GM20431 (cell line): ENCODE data around the gene FNDC7.
"Not testable (repeated sequence)": the region's sequence is repeated elsewhere in the genome, so short reads cannot be mapped to it uniquely, and the experiment has no call there.

ENCODE experiments used
- in situ Hi-C: fragments of 300-500 bp; cut with MseI, MboI; formaldehyde crosslinking; loops from one replicate; pipeline ENCODE4 v1.15.0; 2020; ENCODE audit warnings: low sequenced_read_pairs; ENCODE audit not compliant: unreplicated experiment

The FNDC7 gene

DNA sequence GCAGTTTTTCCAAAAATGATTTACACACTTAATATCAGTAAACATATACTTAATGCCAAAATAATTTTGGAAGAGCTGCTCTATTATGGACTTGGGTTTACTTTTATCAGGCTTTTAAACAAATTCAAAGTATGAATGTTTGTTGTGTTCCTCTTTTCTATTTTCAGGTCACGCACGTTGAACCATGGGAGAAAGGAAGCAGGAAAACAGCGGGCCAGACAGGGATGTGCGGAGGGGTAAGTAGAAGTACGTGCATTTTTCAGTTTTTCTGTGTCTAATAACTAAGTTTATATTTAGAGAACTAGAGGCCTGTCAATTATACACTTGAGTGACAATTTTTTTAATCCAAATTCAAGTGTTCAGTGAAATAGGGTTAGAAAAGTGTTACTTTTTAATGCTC, 17.2 kb upstream of the FNDC7 start:
- in situ Hi-C loops, result no loop called here

- in situ Hi-C loops, result no loop called here
Measured at GRCh38 chr1:108699375-108700332, 13.1 kb upstream of the FNDC7 start.

DNA sequence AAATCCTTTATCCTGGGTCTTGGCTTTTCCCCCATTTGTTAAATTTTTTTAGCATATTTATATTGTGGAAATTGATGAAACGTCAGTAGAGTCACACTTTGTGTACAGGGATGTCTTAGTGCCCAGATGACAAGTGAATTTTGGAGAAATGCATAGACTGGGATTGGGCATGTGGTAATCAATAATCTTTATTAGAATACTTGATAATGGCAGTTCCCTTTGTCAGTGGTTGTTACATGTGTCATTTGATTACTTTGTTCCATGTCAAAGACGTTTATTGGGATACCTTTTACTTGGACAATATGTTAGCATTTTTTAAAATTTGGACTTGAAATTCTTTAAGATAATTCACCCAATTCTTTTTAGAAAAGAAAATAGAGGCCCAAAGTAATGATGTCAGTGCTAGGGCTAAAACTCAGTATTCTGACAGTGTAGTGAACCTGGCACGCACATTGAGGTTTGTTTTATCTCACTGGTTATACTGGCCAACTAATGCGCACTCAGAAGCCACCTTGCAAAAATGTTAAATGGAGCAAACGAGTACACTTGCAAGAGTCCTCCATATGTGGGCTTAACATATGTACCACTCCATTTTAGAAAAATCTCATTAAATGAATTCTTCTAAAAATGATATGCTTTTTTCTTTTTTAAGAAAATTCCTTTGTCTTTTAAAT, 11.4 kb upstream of the FNDC7 start:
- in situ Hi-C loops, result no loop called here

- in situ Hi-C loops, result not testable (repeated sequence)
Measured at GRCh38 chr1:108702109-108702508, 10.6 kb upstream of the FNDC7 start.

DNA sequence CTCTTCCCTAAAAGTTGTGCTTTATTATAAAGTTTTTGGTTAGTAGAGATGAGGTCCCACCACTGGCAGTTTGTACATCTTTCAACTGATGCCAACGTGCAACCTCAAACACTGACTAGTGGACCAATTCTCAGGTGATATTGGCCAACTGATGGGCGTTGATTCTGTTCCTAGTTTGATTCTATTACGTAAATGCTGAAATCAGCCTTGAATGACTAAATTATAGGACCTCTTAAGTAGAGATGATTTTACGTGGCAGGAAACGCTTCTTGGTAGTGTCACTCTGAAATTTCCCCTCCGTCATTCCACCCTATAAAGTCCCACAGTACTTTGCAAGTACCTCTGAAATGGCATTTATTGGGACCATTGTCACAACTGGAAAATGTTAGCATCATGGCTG, 8.8 kb upstream of the FNDC7 start:
- in situ Hi-C loops, result no loop called here

GRCh38 chr1:108704496-108704895, 8.2 kb upstream of the FNDC7 start:
- in situ Hi-C loops, result no loop called here

- in situ Hi-C loops, result no loop called here
Measured at GRCh38 chr1:108706643-108707042, 6.1 kb upstream of the FNDC7 start.

DNA sequence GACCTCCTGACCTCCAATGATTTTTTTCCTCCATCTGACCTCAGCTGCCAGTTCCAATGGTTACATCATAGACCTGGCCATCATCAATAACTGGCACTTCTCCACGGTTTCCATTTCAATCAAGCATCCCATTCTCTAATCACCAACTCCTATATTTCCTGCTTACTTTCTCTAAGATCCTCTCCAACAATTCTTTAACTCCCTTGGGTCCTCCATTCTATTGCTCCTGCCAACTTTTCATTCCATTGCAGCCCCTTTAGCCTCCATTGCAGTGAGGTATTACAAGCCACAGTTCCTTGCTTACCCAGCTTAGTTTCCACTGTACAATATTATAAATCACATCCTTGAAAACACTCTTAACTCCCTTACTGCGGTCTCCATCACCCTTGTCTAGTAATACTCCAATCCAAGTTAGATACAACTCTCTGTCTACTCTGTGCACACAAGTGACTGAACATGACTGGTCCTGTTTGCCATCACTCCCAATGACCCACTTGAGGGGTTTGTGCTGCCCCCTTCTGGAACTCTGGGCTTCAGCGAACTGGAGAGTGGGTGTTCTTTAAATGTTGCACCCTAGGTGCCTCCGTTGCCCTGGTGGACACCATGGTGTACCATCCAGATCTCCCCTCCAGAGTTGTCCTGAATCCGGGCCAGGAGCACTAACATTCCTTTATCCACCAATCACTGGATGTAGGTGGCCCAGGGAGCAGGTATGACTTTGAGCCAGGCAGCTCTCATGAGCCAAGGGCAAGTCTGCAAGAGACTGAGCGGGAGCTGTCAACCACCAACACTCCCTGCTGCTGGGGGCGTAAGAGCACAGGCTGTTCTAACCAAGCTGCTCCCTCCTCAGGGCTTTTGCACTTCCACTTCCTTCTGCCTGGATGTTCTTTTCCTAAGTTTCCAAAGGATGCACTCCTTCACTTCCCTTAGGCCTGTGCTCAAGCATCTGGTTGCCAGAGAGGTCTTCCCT, 3.7 kb upstream of the FNDC7 start:
- in situ Hi-C loops, result no loop called here

DNA sequence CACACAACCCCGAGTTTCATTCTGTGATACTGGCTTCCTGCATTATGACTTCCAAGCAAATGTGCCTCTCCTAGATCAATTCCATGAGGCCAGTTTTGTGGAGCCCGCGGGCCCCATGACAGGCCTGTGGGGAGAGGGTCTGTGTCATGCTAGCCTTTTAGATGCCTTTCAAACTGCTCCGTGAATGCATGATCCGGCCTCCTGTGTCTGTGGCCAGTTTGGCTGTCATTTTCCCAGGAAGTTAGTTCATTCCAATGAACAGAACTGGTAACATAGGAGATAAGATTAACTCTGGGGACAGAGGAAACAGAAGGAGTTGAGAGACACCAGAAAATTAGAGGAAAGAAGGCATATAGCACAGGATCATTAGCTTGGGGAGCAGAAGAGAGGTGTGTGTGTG, 3.2 kb downstream of the FNDC7 start:
- in situ Hi-C loops, result no loop called here

DNA sequence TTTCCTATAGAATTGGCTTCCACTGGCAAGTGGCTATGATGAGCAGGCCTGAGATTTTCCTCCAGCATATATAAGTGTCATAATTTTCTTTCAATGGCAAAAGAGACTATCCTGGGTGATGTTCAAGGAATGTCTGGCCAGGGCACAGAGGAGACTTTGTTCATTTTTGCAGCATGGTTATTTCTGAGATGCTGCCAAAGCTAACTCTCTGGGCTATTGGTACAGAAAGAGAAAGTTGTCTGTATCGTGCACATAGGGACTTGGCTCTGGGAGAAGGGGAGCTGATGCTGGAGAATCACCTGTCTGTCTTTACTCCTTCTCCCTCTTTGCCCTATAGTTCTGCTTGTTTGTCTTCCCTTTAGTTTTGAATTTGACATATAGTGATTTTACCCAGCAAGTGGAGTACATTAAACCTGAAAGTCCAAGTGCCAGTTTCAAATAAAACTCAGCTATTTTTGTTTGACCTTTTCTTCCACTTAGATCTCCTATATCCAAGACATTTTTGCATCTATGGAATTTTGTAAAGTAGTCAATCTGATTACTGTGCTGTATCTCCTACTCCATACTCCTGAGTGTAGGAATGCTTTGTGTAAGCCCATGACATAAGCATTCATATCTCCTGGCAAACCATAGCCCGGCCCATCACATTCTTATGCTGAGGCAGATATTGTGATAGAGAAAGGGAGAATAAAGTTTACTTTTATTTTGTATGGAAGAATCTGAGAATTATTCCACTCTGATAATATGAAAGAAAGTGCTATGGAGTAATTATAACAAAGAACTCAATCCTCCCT, 3.9 kb downstream of the FNDC7 start:
- in situ Hi-C loops, result no loop called here

GRCh38 chr1:108717774-108718316, 5.1 kb downstream of the FNDC7 start:
- in situ Hi-C loops, result no loop called here

DNA sequence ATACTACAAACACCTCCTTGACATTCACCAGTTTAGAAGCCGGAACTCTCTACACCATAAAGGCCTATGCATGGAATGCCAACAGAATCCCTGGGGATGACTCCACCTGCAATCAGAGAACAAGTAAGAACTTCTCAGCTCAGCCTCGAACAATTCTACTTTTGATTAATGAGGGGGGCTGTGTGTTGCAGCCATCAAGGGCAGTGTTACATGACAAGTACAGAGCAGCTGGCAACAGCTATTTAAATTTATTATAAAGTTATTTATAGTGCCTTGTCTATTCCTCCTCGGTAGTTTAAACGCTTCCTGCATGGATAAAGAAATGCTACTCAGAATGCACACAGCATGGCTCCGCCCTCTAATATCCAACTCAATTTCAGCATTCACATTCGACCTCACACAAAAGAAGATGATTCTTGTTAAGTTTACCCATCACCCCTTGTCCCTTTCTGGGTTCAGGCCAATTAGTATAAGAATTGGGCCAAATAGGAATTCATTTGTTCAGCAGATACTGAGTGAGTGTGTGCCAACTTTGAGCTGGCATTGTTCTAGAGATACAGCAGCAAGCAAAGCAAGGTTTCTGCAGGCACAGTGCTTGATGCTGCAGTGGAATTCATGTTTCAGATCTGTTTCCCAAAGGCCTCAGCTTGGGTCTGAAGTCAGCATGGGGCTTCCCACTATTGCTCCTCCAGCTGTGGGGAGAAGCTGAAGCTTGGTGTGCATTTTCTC, 6.4 kb downstream of the FNDC7 start:
- in situ Hi-C loops, result no loop called here

DNA sequence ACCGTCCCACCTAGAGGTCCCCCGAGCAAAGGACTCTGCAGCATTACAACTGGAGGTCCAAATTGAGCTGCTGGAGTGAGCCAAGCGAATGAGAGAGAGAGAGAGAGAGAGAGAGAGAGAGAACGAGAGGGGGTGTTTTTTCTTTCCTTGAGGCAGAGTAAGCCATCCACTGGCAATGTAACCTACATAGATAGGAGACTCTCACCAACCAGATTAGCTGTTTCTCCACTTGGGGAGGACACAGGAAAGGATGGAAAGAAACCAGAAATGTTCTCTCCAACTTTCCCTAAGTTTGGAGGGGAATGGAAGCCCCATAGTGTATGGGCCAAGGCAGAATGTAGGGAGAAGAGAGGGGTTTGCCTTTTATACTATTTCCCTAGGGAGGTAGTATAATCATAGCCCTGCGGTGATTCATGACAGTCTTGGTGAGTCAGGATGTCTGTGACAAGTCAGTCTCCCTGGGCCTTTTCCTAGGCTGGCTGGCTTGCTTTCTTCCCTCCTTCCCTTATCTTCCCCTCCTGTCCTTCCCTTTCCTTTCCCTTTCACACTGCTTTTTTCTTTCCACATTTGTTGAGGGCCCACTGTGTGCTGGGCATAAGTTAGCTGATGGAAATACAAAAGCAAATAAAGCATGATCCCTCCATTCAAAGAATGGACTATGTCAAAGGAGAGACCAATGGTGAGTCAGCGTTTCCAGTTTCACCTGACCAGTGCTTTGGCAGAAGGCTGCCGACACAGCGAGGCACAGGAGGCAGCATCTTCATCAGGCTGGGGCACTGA, 7.1 kb downstream of the FNDC7 start:
- in situ Hi-C loops, result no loop called here

GRCh38 chr1:108722292-108722691, 9.6 kb downstream of the FNDC7 start:
- in situ Hi-C loops, result no loop called here

DNA sequence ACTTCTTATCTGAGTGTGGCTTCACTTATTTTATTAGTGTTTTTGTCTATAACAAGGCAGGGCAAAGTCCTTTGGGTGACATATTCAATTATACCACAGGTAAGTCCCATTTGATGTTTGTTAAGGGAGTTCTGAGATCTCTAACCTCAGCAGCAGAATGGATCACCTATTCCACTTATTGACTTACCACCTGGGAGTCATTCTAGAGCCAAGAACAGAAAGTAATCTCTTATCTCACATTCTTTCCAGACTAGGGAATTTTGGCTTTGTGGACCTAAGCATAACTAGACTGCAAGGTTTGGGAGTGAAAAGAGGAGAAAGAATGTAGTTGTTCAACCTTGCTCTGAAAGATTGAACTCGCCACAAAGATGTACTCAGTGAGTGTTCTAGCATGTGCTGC, 13.2 kb downstream of the FNDC7 start:
- in situ Hi-C loops, result no loop called here

DNA sequence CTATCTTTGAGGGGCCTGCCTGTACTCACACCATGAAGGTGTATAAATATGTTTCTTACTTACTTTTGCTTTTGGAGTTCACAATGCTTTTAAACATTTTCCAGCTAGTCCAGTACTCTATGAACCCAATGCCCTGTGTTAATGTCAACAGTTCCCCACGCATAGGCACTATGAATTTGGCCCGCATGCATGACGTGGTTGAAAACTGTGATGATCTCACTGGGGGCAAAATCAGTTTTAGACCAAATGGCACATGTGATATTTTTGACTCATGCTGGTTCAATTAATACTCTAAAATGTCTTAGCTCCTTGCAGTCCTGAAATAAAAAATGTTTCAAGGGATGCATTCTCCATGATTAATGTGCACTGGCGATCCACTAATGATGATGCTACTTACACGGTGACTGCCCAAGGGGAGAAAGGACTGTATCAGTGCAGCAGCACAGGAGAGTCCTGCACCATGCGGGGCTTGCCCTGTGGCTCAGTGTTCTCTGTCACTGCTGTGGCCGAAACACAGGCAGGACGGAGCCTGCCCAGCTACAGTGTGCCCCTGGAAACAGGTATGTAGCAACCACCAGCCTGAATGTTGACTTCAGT, 15.7 kb downstream of the FNDC7 start:
- in situ Hi-C loops, result no loop called here

GRCh38 chr1:108729481-108729880, 16.8 kb downstream of the FNDC7 start:
- in situ Hi-C loops, result no loop called here

DNA sequence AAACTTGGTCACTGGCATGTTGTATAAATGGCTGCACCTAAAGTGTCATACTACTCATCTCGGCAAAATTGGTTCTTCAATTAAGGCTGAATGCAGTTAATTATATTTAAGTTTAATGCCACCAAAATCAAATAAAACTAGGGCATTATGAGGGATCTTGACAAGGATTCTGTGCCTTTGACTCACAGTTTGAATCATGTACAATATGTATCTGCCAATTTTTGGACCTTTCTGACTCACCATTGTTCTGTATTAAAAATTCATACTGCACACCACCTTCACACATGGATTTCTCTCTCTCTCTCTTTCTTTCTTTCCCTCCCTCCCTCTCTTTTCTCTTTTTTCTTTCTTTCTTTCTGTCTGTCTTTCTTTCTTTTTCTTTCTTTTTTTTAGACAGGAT, 19.7 kb downstream of the FNDC7 start:
- in situ Hi-C loops, result no loop called here
